ENCODE results near the gene GEMIN7. TPM values are rescaled to one million over a fixed set of nuclear protein-coding genes. Genes with fewer than 3 reads are reported as not detected.

The GEMIN7 gene
- total RNA-seq, 2 experiments from 2014 or later = 53.6 to 58.2 TPM

GRCh38 chr19:45071969-45072790 lies 6.9 kb upstream of the GEMIN7 start:
- no peak overlapping the region for H3K4me3 Mint-ChIP-seq
- no peak overlapping the region for H3K27ac Mint-ChIP-seq
- H3K36me3 Mint-ChIP-seq = peaks cover 6% of the 10 kb centered on the region
- no peaks in the 10 kb centered on the region for H3K27me3 Mint-ChIP-seq
- no peak for DNase-seq
- peaks cover 11% of the 10 kb centered on the region for H3K4me1 Mint-ChIP-seq
- no peaks in the 10 kb centered on the region for H3K9me3 Mint-ChIP-seq

GRCh38 chr19:45074744-45075300 lies 4.2 kb upstream of the GEMIN7 start:
- H3K4me3 Mint-ChIP-seq = peak overlapping the region; percentile 84
- peaks cover 6% of the 10 kb centered on the region for H3K36me3 Mint-ChIP-seq
- H3K9me3 Mint-ChIP-seq = no peaks in the 10 kb centered on the region
- peak overlapping the region; percentile 14 for H3K27ac Mint-ChIP-seq
- H3K27me3 Mint-ChIP-seq = no peaks in the 10 kb centered on the region
- no peak for DNase-seq
- H3K4me1 Mint-ChIP-seq = peaks cover 20% of the 10 kb centered on the region

GRCh38 chr19:45075301-45076028 lies 3.6 kb upstream of the GEMIN7 start:
- H3K9me3 Mint-ChIP-seq = no peaks in the 10 kb centered on the region
- peak overlapping the region; percentile 84 for H3K4me3 Mint-ChIP-seq
- peak; percentile 54 for DNase-seq
- H3K4me1 Mint-ChIP-seq = peaks cover 25% of the 10 kb centered on the region
- H3K36me3 Mint-ChIP-seq = peaks cover 11% of the 10 kb centered on the region
- H3K27ac Mint-ChIP-seq = peak overlapping the region; percentile 86
- no peaks in the 10 kb centered on the region for H3K27me3 Mint-ChIP-seq

GRCh38 chr19:45076029-45076850 lies 2.8 kb upstream of the GEMIN7 start, which contains the start of gene ZNF296:
ZNF296 (minus strand) TSS chr19:45076478; CDS start chr19:45076373, 105 bp downstream.
- Mint-ChIP-seq H3K36me3 (peaks cover 15% of the 10 kb centered on the region), H3K27me3 (no peaks in the 10 kb centered on the region), H3K4me3 (peak within 1 kb of the TSS; percentile 84), H3K4me1 (peaks cover 30% of the 10 kb centered on the region), H3K9me3 (no peaks in the 10 kb centered on the region), H3K27ac (peak within 1 kb of the TSS; percentile 86)
- peak; percentile 91 for DNase-seq

- Mint-ChIP-seq H3K4me3 (peak overlapping the region; percentile 84), H3K4me1 (peaks cover 35% of the 10 kb centered on the region), H3K27me3 (no peaks in the 10 kb centered on the region), H3K9me3 (no peaks in the 10 kb centered on the region), H3K27ac (peak overlapping the region; percentile 78), H3K36me3 (peaks cover 22% of the 10 kb centered on the region)
- DNase-seq = no peak
These were observed 2.0 kb upstream of the GEMIN7 start for GRCh38 chr19:45076851-45077730.

- Mint-ChIP-seq H3K27me3 (no peaks in the 10 kb centered on the region), H3K4me3 (peak overlapping the region; percentile 96), H3K4me1 (peaks cover 36% of the 10 kb centered on the region), H3K36me3 (peaks cover 27% of the 10 kb centered on the region), H3K9me3 (no peaks in the 10 kb centered on the region), H3K27ac (peak overlapping the region; percentile 48)
- DNase-seq = no peak
These were observed 534 bp upstream of the GEMIN7 start for GRCh38 chr19:45078390-45079062.

- Mint-ChIP-seq H3K36me3 (peaks cover 27% of the 10 kb centered on the region), H3K9me3 (no peaks in the 10 kb centered on the region), H3K27ac (peak overlapping the region; percentile 89)
These were observed 881 bp downstream of the GEMIN7 start for GRCh38 chr19:45079911-45080370.

GRCh38 chr19:45082170-45082569 lies 3.1 kb downstream of the GEMIN7 start:
- H3K9me3 Mint-ChIP-seq = no peaks in the 10 kb centered on the region
- peaks cover 37% of the 10 kb centered on the region for H3K36me3 Mint-ChIP-seq
- H3K27ac Mint-ChIP-seq = no peak overlapping the region
- peak overlapping the region; percentile 37 for H3K4me3 Mint-ChIP-seq
- no peaks in the 10 kb centered on the region for H3K27me3 Mint-ChIP-seq
- DNase-seq = no peak
- peaks cover 37% of the 10 kb centered on the region for H3K4me1 Mint-ChIP-seq

More at GRCh38 chr19:45079911-45080370, 881 bp downstream of the GEMIN7 start:
- Mint-ChIP-seq H3K27me3 (no peaks in the 10 kb centered on the region), H3K4me1 (peaks cover 32% of the 10 kb centered on the region), H3K4me3 (peak overlapping the region; percentile 96)
- no peak for DNase-seq

- DNase-seq = no peak
- Mint-ChIP-seq H3K27me3 (no peaks in the 10 kb centered on the region), H3K4me3 (no peak overlapping the region), H3K4me1 (peaks cover 33% of the 10 kb centered on the region), H3K36me3 (peaks cover 34% of the 10 kb centered on the region), H3K27ac (peak overlapping the region; percentile 21), H3K9me3 (peaks cover 2% of the 10 kb centered on the region)
These were observed 7.4 kb downstream of the GEMIN7 start for GRCh38 chr19:45086480-45086879.

- peaks cover 35% of the 10 kb centered on the region for H3K36me3 Mint-ChIP-seq
- peak overlapping the region; percentile 94 for H3K27ac Mint-ChIP-seq
- peaks cover 2% of the 10 kb centered on the region for H3K9me3 Mint-ChIP-seq
- H3K4me3 Mint-ChIP-seq = peak overlapping the region; percentile 67
- no peaks in the 10 kb centered on the region for H3K27me3 Mint-ChIP-seq
- DNase-seq = peak; percentile 55
- peaks cover 30% of the 10 kb centered on the region for H3K4me1 Mint-ChIP-seq
These were observed 8.5 kb downstream of the GEMIN7 start for GRCh38 chr19:45087531-45087930.

- Mint-ChIP-seq H3K36me3 (peaks cover 47% of the 10 kb centered on the region), H3K4me3 (no peak overlapping the region), H3K27me3 (no peaks in the 10 kb centered on the region), H3K4me1 (peaks cover 45% of the 10 kb centered on the region), H3K9me3 (peaks cover 2% of the 10 kb centered on the region), H3K27ac (no peak overlapping the region)
- no peak for DNase-seq
These were observed 11.0 kb downstream of the GEMIN7 start for GRCh38 chr19:45090034-45090433.

- Mint-ChIP-seq H3K4me1 (peaks cover 45% of the 10 kb centered on the region), H3K9me3 (peaks cover 2% of the 10 kb centered on the region), H3K36me3 (peaks cover 43% of the 10 kb centered on the region), H3K27ac (no peak overlapping the region), H3K4me3 (no peak overlapping the region), H3K27me3 (no peaks in the 10 kb centered on the region)
- no peak for DNase-seq
These were observed 11.5 kb downstream of the GEMIN7 start for GRCh38 chr19:45090606-45091005.
